ENCODE measurements around the gene GNB1L.

Gene GNB1L

DNA sequence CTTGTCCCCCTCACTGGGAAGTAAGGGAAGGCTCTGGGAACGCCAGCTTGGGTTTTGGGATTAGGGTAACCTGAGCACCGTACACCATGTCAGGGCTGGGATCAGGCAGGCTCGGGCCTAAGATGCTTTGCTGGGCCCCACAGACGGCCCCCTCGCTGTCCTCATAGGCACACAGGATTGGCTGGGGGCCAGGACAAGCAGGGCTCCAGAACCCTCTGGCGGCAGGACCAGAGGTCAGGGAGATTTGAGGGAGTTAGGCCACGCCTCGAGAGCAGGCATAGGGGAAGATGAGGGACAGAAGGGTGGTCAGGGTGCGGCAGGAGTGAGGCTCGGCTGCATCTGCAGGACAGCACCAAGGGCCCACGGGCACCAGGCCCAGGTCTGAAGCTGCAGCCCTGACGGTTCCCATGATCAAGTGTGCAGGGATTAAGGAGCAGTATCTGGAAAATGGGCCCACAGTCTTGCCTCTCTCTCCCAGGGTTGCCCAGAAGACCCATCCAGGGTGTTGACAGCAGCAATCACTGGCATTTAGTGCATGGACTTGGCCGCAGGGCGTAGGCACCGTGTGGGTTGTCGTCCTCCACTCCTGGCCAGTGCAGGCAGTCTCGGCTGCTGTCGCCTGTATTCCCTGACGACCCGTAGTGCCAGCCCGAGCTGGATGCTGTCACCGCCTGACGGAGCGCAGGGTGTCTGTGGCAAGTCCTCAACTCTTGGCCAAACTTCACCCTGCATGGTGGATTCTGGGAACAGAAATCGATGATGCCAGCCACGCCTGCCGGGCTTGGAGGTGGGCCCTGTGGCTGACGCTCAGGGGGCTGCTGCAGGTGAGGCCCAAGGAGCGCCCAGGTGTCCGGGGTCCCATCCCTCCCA lies 15.7 kb upstream of the GNB1L start:
- Histone ChIP-seq H3K27ac (replicated peaks) (no peak overlapping the region), H3K27me3 (ENCODE audit: insufficient read depth, poor library complexity, severe bottlenecking) (no peaks in the 10 kb centered on the region), H3K4me3 (replicated peaks; ENCODE audit: insufficient read depth, low read length) (no peak overlapping the region)
- TF ChIP-seq GABPA (IDR thresholded peaks at IDR 0.05; ENCODE audit: low read depth) (no peak), CTCF (IDR thresholded peaks at IDR 0.05; ENCODE audit: insufficient read depth, low read length) (no peak), POLR2AphosphoS5 (IDR thresholded peaks at IDR 0.05; ENCODE audit: low read depth) (no peak), SPI1 (IDR thresholded peaks at IDR 0.05; ENCODE audit: borderline replicate concordance, low read depth) (no peak)
- TF ChIP-seq, protein P1, sequence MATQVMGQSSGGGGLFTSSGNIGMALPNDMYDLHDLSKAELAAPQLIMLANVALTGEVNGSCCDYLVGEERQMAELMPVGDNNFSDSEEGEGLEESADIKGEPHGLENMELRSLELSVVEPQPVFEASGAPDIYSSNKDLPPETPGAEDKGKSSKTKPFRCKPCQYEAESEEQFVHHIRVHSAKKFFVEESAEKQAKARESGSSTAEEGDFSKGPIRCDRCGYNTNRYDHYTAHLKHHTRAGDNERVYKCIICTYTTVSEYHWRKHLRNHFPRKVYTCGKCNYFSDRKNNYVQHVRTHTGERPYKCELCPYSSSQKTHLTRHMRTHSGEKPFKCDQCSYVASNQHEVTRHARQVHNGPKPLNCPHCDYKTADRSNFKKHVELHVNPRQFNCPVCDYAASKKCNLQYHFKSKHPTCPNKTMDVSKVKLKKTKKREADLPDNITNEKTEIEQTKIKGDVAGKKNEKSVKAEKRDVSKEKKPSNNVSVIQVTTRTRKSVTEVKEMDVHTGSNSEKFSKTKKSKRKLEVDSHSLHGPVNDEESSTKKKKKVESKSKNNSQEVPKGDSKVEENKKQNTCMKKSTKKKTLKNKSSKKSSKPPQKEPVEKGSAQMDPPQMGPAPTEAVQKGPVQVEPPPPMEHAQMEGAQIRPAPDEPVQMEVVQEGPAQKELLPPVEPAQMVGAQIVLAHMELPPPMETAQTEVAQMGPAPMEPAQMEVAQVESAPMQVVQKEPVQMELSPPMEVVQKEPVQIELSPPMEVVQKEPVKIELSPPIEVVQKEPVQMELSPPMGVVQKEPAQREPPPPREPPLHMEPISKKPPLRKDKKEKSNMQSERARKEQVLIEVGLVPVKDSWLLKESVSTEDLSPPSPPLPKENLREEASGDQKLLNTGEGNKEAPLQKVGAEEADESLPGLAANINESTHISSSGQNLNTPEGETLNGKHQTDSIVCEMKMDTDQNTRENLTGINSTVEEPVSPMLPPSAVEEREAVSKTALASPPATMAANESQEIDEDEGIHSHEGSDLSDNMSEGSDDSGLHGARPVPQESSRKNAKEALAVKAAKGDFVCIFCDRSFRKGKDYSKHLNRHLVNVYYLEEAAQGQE (IDR thresholded peaks at IDR 0.05; ENCODE audit: insufficient replicate concordance, low read depth): no peak
- no peak for DNase-seq (ENCODE audit: low read depth in 1 of 2, low spot score in 1 of 2)

GRCh38 chr22:19869497-19870152 lies 15.0 kb upstream of the GNB1L start:
- H3K27me3 ChIP-seq (ENCODE audit: insufficient read depth, poor library complexity, severe bottlenecking): no peaks in the 10 kb centered on the region
- H3K27ac ChIP-seq (replicated peaks): no peak overlapping the region
- DNase-seq (ENCODE audit: low read depth in 1 of 2, low spot score in 1 of 2): no peak
- H3K4me3 ChIP-seq (replicated peaks; ENCODE audit: insufficient read depth, low read length): no peak overlapping the region
- no peak for TF ChIP-seq SPI1 (IDR thresholded peaks at IDR 0.05; ENCODE audit: borderline replicate concordance, low read depth)
- TF ChIP-seq, protein P1 (IDR thresholded peaks at IDR 0.05; ENCODE audit: insufficient replicate concordance, low read depth): no peak
- TF ChIP-seq POLR2AphosphoS5 (IDR thresholded peaks at IDR 0.05; ENCODE audit: low read depth): no peak

DNA sequence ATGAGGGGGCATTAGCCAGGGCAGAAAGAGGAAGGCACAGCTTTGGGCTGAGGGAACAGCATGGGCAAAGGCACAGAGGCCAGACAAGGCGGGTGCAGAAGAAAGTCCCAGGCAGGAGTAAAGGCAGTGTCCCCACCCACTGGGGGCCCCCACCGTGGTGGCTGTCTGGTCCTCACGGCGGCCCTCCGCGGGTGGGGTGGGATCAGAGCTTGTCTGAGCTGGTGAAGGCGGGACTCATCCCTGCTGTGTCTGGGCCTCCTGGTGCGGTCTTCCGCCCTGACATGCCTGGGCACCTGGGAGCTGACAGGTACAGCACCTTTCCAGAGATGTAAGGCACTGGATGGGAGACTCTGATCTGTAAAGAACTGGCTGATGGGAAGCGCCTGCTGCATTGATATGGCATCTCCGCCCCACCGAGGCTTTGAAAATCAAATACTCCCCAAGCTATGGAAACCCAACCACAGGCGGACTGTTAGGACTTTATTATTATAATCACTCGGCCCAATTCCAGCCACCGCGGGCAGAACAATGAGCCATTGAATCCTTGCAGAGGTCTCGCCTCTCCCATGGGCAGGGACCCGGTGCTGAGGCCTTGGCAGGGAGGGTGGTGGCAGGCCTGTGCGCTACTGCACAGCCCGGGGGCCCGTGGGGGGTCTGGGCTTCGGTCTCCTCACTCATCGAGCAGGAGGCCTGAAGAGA lies 14.2 kb upstream of the GNB1L start:
- no peak for DNase-seq (ENCODE audit: low read depth in 1 of 2, low spot score in 1 of 2)
- TF ChIP-seq POLR2AphosphoS5 (IDR thresholded peaks at IDR 0.05; ENCODE audit: low read depth) (no peak), GABPA (IDR thresholded peaks at IDR 0.05; ENCODE audit: low read depth) (no peak), SPI1 (IDR thresholded peaks at IDR 0.05; ENCODE audit: borderline replicate concordance, low read depth) (no peak), CTCF (IDR thresholded peaks at IDR 0.05; ENCODE audit: insufficient read depth, low read length) (no peak)
- TF ChIP-seq, protein P1 (IDR thresholded peaks at IDR 0.05; ENCODE audit: insufficient replicate concordance, low read depth): no peak
- Histone ChIP-seq H3K4me3 (replicated peaks; ENCODE audit: insufficient read depth, low read length) (no peak overlapping the region), H3K27me3 (ENCODE audit: insufficient read depth, poor library complexity, severe bottlenecking) (no peaks in the 10 kb centered on the region), H3K27ac (replicated peaks) (no peak overlapping the region)
